NOMO-1 treated with dmso at 0.1 percent for 144 hours (cell line): ENCODE data around the gene CNTLN.
"Not testable (repeated sequence)": the region's sequence is repeated elsewhere in the genome, so short reads cannot be mapped to it uniquely, and the experiment has no call there.

Source experiments
- DNase-seq: peaks from one replicate; lab custom pipeline; 2025; ENCODE audit not compliant: unreplicated experiment; lab: John Stamatoyannopoulos, UW

The CNTLN gene

GRCh38 chr9:17294822-17295624 lies 160.2 kb downstream of the CNTLN start:
- DNase-seq = no peak

DNA sequence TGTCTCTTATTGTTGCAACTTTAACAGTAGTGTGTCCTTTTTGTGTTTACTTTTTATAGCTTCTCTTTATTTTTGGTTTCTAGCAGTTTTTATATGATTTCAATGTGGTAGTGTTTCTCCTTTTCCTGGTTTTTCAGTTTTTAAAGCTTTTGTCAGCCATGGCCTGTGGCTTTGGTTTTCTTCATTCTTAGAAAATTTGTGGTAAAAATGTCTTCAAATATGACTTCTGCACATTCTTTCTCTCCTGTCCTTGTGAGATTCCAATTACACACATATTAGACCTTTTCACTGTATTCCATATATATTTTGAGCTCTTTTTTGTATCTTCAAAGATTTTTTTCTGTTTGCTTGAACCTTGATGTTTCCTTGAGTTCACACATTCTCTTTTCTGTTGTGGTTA lies 180.5 kb downstream of the CNTLN start:
- no peak for DNase-seq

GRCh38 chr9:17318821-17319320 lies 184.0 kb downstream of the CNTLN start:
- DNase-seq = no peak

- DNase-seq = no peak
Observed at GRCh38 chr9:17319864-17320263, 185.0 kb downstream of the CNTLN start.

DNA sequence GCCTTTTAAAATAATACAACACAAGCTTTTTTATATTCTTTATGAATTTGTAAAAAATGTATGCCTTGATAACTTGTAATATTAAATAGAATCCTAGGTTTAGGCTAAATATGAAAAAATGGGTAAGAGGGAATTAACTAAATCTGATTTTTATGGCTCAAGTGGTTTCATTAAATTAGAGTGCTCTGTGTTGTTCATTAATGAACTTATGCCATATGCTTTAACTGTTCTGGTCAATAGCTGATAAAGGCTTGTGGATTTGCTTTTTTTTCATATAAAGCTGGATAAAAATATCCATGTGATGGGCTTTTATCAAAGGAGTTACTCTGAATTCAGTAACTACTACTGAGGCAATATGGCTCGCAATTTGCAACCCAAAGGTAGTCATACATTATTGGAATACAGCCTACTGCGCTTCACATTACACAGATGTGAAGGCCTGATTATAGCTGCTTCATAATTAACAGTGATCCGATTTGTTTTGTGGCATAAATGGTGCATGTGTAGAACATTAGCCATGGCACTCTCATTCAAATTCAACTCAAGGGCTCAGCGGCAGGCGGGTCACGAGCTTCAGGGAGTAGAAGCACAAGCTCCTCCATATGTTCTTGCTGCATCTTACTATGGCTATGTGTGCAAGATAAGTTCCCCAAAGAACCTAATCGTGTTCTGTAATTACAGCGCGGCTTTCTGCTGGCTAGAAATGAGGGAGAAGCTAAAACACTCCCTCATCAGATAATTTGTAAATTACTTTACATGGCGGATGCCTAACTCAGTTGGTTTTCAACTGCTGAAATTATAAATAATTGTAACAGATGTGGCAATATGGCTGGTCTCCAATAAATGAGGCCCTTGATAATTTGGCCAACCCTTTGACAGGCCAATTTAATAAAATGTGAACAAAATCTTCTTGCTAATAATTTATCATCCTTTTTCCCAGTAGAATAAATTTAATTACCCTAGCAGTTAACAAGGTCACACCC lies 188.3 kb downstream of the CNTLN start:
- no peak for DNase-seq

DNA sequence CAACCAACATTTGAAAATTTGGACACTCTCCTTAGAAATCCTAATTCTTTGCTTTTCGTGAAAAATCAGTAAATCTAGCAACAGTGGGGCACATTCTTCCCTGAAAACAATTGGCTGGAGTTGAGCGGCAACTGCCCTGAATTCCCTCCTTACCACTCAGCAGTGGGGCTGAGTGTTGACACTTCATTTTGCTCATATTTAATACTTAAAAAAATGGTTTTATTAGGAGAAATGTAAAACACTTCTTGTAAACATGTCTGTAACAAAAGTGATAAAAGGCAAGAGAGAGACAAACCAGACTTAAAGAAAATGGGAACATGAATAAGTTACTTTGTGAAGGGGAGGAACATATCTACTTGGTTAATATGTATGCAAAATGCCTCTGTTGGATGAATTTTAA lies 193.5 kb downstream of the CNTLN start:
- no peak for DNase-seq

GRCh38 chr9:17330097-17330496 lies 195.3 kb downstream of the CNTLN start:
- no peak for DNase-seq

DNA sequence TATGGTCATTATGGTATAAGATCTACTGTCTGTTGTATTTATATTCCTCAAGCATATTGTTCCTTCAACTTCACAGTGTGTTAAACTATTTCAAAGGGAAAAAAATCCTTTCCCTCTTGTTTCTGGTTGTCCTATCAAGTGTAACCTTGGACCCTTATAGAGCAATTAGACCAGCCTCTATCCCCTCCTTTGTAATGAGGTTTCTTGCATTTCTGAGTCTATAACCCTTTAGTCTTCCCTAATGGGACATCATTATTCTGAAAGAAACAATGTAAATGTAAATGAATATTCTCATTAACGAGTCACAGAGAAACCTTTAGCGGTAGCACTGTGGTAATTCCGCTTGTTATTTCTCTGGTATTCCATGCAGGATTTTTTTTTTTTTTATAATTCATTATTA lies 197.3 kb downstream of the CNTLN start:
- DNase-seq = no peak

- no peak for DNase-seq
Observed at GRCh38 chr9:17339156-17339555, 204.3 kb downstream of the CNTLN start.

GRCh38 chr9:17342696-17343095 lies 207.9 kb downstream of the CNTLN start:
- no peak for DNase-seq

- no peak for DNase-seq
Observed at GRCh38 chr9:17349831-17350230, 215.0 kb downstream of the CNTLN start.

GRCh38 chr9:17354006-17354405 lies 219.2 kb downstream of the CNTLN start:
- not testable (repeated sequence) for DNase-seq

- DNase-seq = no peak
Observed at GRCh38 chr9:17361378-17361777, 226.5 kb downstream of the CNTLN start.

DNA sequence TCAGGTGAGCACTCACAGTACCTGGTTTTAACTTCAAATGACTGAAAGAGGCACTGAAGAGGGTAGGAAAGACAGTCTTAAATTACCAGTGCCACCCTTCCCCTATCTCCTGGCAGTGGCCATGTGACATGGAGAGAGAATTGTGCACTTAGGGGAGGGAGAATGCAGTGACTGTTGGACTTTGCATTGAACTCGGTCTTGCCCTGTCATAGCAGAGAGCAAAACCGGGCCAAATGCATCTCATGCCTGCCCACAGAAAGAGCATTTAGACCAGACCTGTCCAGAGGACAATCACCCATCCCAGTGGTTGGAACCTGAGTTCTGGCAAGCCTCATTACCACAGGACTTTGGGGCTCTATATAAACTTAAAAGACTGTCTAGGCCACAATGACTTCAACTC lies 232.2 kb downstream of the CNTLN start:
- no peak for DNase-seq

DNA sequence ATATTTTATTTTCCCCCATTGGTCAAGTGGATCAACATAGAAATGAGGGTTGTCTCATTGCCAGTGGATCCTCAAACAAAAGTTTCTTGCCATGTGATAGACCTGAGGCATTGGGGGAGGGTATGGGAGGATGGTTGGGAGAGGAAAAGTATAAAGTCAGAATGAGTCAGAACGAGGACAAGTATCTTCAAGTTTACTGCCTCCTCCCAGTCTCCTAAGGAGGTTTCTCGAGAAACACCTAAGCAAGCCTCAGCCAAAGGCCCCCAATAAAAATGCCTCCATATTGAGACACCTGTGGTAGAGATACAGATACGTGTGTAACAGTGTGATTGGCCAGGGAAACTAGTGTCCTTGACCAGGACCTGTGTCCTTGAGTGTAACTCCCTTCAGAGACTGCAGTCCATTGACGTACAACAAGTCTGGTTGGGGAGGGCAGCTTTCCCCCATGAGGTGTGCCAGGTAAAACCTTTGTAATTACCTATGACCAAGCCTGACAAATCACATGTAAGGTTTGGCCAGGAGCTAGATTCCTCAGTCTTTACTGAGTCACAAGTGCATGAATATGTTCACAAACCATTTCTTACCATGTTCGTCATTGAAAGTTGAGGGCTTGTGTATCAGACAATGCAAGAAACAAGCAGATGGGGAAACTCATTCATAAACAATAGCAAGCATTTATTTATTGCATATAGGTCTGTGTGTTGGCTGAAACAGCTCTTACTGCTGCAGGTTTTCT lies 245.5 kb downstream of the CNTLN start:
- DNase-seq = no peak

- DNase-seq = no peak
Observed at GRCh38 chr9:17387565-17387964, 252.7 kb downstream of the CNTLN start.

- DNase-seq = no peak
Observed at GRCh38 chr9:17389026-17389425, 254.2 kb downstream of the CNTLN start.

- DNase-seq = no peak
Observed at GRCh38 chr9:17394881-17395510, 260.2 kb downstream of the CNTLN start.

- not testable (repeated sequence) for DNase-seq
Observed at GRCh38 chr9:17397166-17397728, 262.4 kb downstream of the CNTLN start.

DNA sequence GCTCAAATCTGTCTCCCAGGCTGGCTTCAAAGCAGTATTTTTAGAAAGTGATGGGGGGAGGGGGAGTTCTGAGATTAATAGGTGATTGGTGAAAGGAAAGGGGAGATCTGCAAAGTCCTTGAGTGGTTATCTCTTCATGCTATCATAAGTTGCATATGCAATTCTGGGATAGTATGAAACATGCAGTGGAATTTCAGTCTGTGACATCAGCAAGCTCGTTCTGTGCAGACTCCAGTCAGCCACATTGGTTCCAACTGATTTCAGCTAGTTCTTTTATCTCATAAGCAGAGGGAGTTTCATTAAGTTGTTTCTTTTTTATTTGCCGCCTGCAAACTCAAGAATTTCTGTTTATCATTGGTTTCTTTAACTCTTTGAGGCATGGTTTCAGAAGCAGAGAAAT lies 263.5 kb downstream of the CNTLN start:
- DNase-seq = no peak
